Caco-2 (cell line): ENCODE measurements around the gene C1orf167. TPM values are rescaled to one million over a fixed set of nuclear protein-coding genes. Genes with fewer than 3 reads are reported as not detected.

Experiments used
- BruUV-seq: library from RNA; stranded (reverse); fragments of 400-500 nt; replicated peaks from 2 replicates; lab custom pipeline; 2021; lab: Mats Ljungman, UMichigan
- CTCF ChIA-PET: fragments of 300-600 bp; sonication (Branson Sonifier 250); formaldehyde crosslinking; loops from one replicate; lab custom pipeline; 2022; ENCODE audit warnings: antibody characterized with exemption; lab: Charles Lee
- POLR2A ChIA-PET: fragments of 300-600 bp; sonication (Branson Sonifier 250); formaldehyde crosslinking; loops from one replicate; lab custom pipeline; 2022; ENCODE audit warnings: antibody characterized with exemption; lab: Charles Lee
- DNase-seq, 2 experiments: peaks; one replicate each; pipeline versions ENCODE4 v3.0.0 to v3.0.0-alpha.2; 2020 to 2022
- H3K27me3 ChIP-seq: replicated peaks from 2 replicates; pipeline ENCODE4 v1.6.0; 2011; ENCODE audit warnings: low read length; ENCODE audit not compliant: control insufficient read depth, insufficient read depth
- H3K36me3 ChIP-seq: 2 replicates; pipeline ENCODE4 v1.5.1; 2011; ENCODE audit warnings: low read length; ENCODE audit not compliant: control insufficient read depth, insufficient read depth
- H3K4me1 ChIP-seq: fragments of 250-450 bp; sonication (Bioruptor Pico); 2 replicates; pipeline ENCODE4 v1.5.1; 2020; ENCODE audit warnings: mild to moderate bottlenecking
- H3K4me3 ChIP-seq: 2 replicates; pipeline ENCODE4 v1.5.1; 2011; ENCODE audit warnings: low read depth, mild to moderate bottlenecking, control low read depth, low read length
- H3K9me3 ChIP-seq: fragments of 250-450 bp; sonication (Bioruptor Pico); 2 replicates; pipeline ENCODE4 v1.5.1; 2020; ENCODE audit warnings: mild to moderate bottlenecking, moderate library complexity
- H3K27ac Mint-ChIP-seq: one replicate; pipeline ENCODE4 v1.8.0; 2022; ENCODE audit warnings: mixed read lengths; ENCODE audit not compliant: unreplicated experiment
- H3K27me3 Mint-ChIP-seq: one replicate; pipeline ENCODE4 v1.8.0; 2022; ENCODE audit warnings: mixed read lengths; ENCODE audit not compliant: insufficient read depth, unreplicated experiment
- H3K36me3 Mint-ChIP-seq: one replicate; pipeline ENCODE4 v1.8.0; 2022; ENCODE audit warnings: mild to moderate bottlenecking, mixed read lengths; ENCODE audit not compliant: insufficient read depth, unreplicated experiment
- H3K4me1 Mint-ChIP-seq: one replicate; pipeline ENCODE4 v1.8.0; 2022; ENCODE audit warnings: low read depth, mixed read lengths; ENCODE audit not compliant: unreplicated experiment
- H3K4me3 Mint-ChIP-seq: one replicate; pipeline ENCODE4 v1.8.0; 2022; ENCODE audit warnings: mild to moderate bottlenecking, moderate library complexity, mixed read lengths; ENCODE audit not compliant: unreplicated experiment
- H3K9me3 Mint-ChIP-seq: one replicate; pipeline ENCODE4 v1.8.0; 2022; ENCODE audit warnings: mixed read lengths; ENCODE audit not compliant: unreplicated experiment
- intact Hi-C: fragments of 100-400 bp; cut with micrococcal nuclease; formaldehyde crosslinking; loops from one replicate; pipeline ENCODE4 v1.10.0; 2022; ENCODE audit not compliant: unreplicated experiment
- total RNA-seq: library from RNA; stranded (reverse); gene quantifications from 2 replicates; pipeline ENCODE4 v1.2.3, GENCODE V29; 2022
- TF ChIP-seq, protein P1 (sequence below), 2 experiments: fragments of 200-600 bp in 1 of 2; IDR thresholded peaks; 1 replicate in 1 of 2; 2 replicates in 1 of 2; pipeline versions ENCODE4 v1.5.1 to v1.8.0; 2011 to 2022; ENCODE audit warnings: antibody characterized with exemption in 1 of 2, control low read depth in 1 of 2, inconsistent platforms in 1 of 2, low read depth in 1 of 2, low read length in 1 of 2, mild to moderate bottlenecking in 1 of 2, moderate library complexity in 1 of 2; ENCODE audit not compliant: insufficient read depth in 1 of 2, severe bottlenecking in 1 of 2, unreplicated experiment in 1 of 2

Gene C1orf167
- total RNA-seq, 1 experiment from 2014 or later: 0.64 TPM

- POLR2A ChIA-PET: interaction anchor here (0.9 to 1.0 kb wide), 2 partner anchors 52 to 245 kb away, joined by 3 read pairs; partner anchors contain the start of gene MFN2
- TF ChIP-seq, protein P1, sequence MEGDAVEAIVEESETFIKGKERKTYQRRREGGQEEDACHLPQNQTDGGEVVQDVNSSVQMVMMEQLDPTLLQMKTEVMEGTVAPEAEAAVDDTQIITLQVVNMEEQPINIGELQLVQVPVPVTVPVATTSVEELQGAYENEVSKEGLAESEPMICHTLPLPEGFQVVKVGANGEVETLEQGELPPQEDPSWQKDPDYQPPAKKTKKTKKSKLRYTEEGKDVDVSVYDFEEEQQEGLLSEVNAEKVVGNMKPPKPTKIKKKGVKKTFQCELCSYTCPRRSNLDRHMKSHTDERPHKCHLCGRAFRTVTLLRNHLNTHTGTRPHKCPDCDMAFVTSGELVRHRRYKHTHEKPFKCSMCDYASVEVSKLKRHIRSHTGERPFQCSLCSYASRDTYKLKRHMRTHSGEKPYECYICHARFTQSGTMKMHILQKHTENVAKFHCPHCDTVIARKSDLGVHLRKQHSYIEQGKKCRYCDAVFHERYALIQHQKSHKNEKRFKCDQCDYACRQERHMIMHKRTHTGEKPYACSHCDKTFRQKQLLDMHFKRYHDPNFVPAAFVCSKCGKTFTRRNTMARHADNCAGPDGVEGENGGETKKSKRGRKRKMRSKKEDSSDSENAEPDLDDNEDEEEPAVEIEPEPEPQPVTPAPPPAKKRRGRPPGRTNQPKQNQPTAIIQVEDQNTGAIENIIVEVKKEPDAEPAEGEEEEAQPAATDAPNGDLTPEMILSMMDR (IDR thresholded peaks at IDR 0.05; ENCODE audit: insufficient read depth in 1 of 2, low read depth in 1 of 2, low read length in 1 of 2, severe bottlenecking in 1 of 2, unreplicated experiment in 1 of 2): no peak
- intact Hi-C loops: loop anchor here (10.0 kb wide), 1 partner anchor 69 kb away; the partner anchor contains the start of genes CLCN6 and MTHFR
Measured at GRCh38 chr1:11735531-11735853, 26.5 kb upstream of the C1orf167 start.

DNA sequence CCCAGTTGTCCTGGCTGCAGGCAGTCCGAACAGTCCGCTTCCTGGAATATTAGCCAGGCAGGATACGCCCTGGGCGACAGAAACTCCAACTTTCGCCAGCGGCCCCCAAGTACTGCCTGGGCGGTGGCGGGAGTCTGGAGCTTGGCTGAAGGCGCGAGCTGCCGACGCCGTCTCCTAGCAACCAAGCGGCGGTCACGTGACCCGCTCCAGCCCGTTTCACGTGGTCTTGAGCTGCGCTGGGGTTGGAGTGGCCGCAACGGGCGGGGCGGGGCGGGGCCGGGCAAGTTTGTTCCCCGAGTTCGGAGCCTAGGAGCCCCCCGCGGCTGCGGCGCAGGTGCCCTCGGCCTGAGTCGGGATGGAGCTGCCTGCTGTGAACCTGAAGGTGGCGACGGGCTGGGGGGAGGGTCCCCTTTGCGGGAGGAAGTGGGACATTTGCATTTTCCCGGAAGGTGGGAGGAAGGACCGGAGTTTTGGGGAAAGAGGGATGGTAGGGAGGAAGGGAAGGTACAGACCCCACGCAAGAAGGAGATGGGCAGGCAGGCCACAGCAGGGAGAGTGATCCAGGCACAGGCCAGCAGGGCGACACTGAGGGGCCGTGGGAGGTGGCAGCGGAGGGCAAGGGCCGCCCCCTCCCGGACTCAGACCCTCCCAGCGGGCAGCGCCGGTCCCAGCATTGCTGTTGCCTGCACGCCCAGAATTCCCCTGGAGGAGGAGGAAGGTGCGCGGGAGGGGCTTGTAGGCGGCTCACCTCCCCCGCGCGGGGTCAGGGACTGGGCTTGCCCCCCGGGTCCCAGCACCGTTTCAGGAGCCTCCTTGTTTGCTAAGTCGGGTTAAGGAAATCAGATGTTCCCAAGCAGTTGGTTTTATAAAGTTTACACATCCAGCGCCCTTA is 25.9 kb upstream of the C1orf167 start, which contains the start of gene AGTRAP:
AGTRAP (plus strand) TSS at position 283 of the 892 bp plus-strand sequence; CDS start at position 356, 73 bp downstream.
- Mint-ChIP-seq H3K9me3 (no peaks in the 10 kb centered on the region), H3K27ac (peak within 1 kb of the TSS; percentile 83), H3K4me1 (no peaks in the 10 kb centered on the region), H3K27me3 (no peaks in the 10 kb centered on the region), H3K36me3 (peaks cover 8% of the 10 kb centered on the region), H3K4me3 (peak within 1 kb of the TSS; percentile 96)
- TF ChIP-seq, protein P1 (IDR thresholded peaks at IDR 0.05; ENCODE audit: insufficient read depth in 1 of 2, low read depth in 1 of 2, low read length in 1 of 2, severe bottlenecking in 1 of 2, unreplicated experiment in 1 of 2): peak in 1 of 2 experiments; percentile 25
- CTCF ChIA-PET: interaction anchor here (0.7 to 2.0 kb wide), 6 partner anchors 13 to 82 kb away, joined by 3 to 7 read pairs (median 4); partner anchors contain the start of genes FBXO2 and FBXO6
- POLR2A ChIA-PET: interaction anchor here (0.9 to 1.9 kb wide), 3 partner anchors 51 to 244 kb away, joined by 3 to 13 read pairs (median 3); partner anchors contain the start of gene MFN2
- H3K36me3 ChIP-seq: no peaks in the 10 kb centered on the region
- no peaks in the 10 kb centered on the region for H3K27me3 ChIP-seq
- no peaks in the 10 kb centered on the region for H3K9me3 ChIP-seq
- DNase-seq: peak; percentile 92 to 93
- intact Hi-C loops: loop anchor here (10.0 kb wide), 1 partner anchor 69 kb away; the partner anchor contains the start of genes CLCN6 and MTHFR
- H3K4me1 ChIP-seq: peaks cover 6% of the 10 kb centered on the region
- TSS peak; percentile 41 for BruUV-seq
- H3K4me3 ChIP-seq: peak within 1 kb of the TSS; percentile 83

More at GRCh38 chr1:11735531-11735853, 26.5 kb upstream of the C1orf167 start:
- no peaks in the 10 kb centered on the region for H3K4me1 Mint-ChIP-seq
- DNase-seq: no peak
- peak overlapping the region; percentile 96 for H3K4me3 Mint-ChIP-seq
- H3K9me3 Mint-ChIP-seq: no peaks in the 10 kb centered on the region
- H3K36me3 Mint-ChIP-seq: peaks cover 8% of the 10 kb centered on the region
- no peaks in the 10 kb centered on the region for H3K9me3 ChIP-seq
- H3K4me1 ChIP-seq: peaks cover 6% of the 10 kb centered on the region
- peak overlapping the region; percentile 83 for H3K27ac Mint-ChIP-seq
- CTCF ChIA-PET: interaction anchor here (1.1 to 2.0 kb wide), 2 partner anchors 71 to 82 kb away, joined by 3 to 7 read pairs; partner anchors contain the start of genes FBXO2 and FBXO6
- H3K27me3 Mint-ChIP-seq: no peaks in the 10 kb centered on the region
- BruUV-seq: no TSS peak
- no peaks in the 10 kb centered on the region for H3K27me3 ChIP-seq
- peak overlapping the region; percentile 83 for H3K4me3 ChIP-seq
- H3K36me3 ChIP-seq: no peaks in the 10 kb centered on the region
